ENCODE data around the gene SGCE.

SGCE gene

DNA sequence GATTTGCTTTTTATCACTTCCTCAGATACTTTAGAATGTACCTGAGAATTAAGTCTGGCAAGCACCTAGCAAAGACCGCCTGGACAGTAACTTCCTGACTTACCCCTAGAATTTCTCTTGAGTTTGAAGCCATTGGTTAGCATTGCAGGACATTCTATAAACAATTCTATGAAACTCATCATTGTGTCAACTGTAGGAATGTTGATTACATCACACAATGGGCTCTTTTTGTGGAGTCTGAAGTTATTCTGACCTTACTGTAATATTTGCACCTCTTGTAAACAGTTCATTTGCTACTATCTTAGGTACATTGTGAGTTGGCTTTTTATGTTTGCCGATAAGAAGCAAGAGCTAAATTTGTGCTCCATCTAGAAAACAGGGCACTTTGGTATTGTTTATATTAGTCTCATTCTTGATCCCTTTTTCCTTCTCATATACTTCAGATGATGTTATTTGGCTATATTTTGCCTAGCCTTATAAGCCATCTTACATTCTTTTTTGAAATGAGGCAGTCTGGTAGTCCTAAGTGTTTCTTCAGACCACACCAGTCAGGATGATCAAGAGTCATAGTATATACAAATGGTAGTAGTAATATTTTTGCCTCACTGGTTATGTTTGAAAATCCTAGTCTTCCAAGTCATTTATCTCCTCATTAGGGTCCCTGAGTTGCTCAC lies 94.0 kb downstream of the SGCE start:
- no peak for DNase-seq

DNA sequence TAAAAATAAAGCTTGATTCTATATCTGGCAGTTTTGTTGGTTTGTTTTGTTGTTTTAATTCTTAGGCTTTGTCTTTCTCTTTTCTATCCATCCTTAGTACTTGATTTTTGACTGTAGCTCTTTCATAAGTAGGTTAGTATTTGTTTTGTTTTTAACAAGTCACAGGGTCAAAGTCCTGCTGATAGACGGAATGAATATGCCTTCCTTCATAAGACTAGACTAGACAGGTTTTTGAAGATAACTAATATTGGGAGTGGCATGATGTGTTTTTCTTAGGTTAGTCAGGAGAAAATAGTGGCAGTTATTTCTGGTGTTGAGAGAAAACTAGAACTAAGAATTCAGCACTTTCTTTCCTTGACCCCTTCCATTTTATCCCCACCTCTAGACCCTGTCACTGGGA lies 96.0 kb downstream of the SGCE start:
- no peak for DNase-seq

DNA sequence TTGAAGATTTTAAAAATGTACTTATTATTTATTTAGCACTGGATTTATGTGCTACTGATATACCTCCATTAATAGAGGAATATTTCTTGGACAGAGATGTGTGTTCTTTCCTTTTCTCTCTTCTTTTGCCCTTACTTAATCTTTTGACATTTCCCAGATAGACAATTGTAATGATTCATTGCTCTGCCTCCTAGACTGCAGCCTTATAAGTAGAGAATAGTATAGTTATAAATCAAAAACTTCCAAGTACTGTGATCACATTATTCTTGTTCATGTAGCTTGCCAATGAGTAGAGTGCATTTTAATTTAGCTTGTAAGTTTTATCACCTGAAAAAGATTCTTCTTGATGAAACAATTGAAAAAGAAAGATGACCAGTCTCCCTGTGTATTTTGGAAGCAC lies 98.7 kb downstream of the SGCE start:
- no peak for DNase-seq

DNA sequence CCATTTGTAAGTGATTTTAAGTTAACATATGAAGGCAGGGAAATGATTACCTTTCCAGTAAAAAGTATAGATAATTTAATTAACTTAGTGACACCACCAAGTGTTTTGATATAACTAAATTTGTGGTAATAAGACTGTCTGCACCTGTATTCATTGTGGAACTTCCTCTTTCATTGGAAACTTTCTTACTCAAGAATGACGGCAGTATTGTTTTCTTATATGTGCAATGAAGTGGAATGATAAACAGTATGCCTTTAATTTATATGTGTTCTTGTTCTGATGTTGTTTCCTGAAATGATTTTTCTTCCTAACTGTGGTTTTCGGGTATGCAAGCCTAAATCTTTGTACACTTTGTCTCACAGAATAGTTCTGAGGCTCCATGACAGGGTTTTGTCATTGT lies 99.9 kb downstream of the SGCE start:
- no peak for DNase-seq

DNA sequence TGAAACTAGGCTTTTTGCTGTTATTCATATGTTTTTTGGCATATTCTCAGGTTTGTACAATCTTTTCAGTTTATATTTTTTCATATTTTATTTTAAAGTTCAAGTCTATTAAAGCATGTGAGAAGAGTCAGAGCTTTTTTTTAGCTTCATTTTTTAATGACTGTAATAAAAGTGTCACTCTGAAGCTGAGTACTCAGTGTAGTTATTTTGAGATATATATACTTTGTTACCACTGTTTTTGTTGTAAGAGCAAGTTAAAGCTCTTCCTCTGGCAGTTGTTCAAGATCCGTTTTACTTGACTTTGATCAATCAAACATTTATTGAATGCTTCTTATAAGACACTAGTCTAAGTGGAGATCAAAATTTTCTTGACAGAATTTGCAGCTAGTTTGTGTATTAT lies 108.8 kb downstream of the SGCE start:
- DNase-seq: no peak

DNA sequence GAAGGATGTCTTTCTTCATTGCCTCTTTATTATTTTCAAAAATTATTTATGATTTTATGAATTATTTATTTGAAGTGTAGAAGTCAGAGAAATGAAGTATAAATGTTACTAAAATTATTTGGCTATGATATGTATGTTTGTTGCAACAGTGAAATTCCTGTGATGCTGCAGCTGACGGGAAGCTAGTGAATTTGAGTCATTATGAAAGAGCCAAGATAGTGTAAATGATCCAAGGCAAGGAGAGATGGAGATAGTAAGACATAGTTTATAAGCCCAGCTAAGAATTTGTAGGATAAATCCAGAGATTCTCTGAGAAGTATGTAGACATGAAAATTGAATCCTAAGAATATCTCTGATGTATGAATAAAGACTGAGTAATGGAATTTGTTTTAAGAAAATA lies 115.5 kb downstream of the SGCE start:
- no peak for DNase-seq

Measured in NCI-H187 (cell line).